ENCODE data around the gene ARSI. TPM values are rescaled to one million over a fixed set of nuclear protein-coding genes. Genes with fewer than 3 reads are reported as not detected.

The ARSI gene
- not detected for polyA plus RNA-seq (2012; ENCODE audit: insufficient read depth, insufficient read length)

GRCh38 chr5:150302301-150303069, at the start of gene ARSI:
Gene ARSI (minus strand): TSS chr5:150302905. CDS start chr5:150302373, 532 bp downstream.
- no peak within 1 kb of the TSS for H3K4me3 ChIP-seq (ENCODE audit: low read length)
- no peak for DNase-seq (ENCODE audit: low read depth, low spot score)

- no peak for DNase-seq (ENCODE audit: low read depth, low spot score)
These were observed 48.0 kb upstream of the ARSI start for GRCh38 chr5:150350524-150351344.

GRCh38 chr5:150349681-150350275, 47.1 kb upstream of the ARSI start:
- H3K4me3 ChIP-seq (ENCODE audit: low read length): no peak overlapping the region
- DNase-seq (ENCODE audit: low read depth, low spot score): no peak

More at GRCh38 chr5:150350524-150351344, 48.0 kb upstream of the ARSI start:
- H3K4me3 ChIP-seq (ENCODE audit: low read length): no peak overlapping the region

- H3K4me3 ChIP-seq (ENCODE audit: low read length): no peak overlapping the region
- no peak for DNase-seq (ENCODE audit: low read depth, low spot score)
These were observed 44.7 kb upstream of the ARSI start for GRCh38 chr5:150347451-150347850.

GRCh38 chr5:150347003-150347402, 44.3 kb upstream of the ARSI start:
- H3K4me3 ChIP-seq (ENCODE audit: low read length): no peak overlapping the region
- no peak for DNase-seq (ENCODE audit: low read depth, low spot score)

GRCh38 chr5:150346592-150346991, 43.9 kb upstream of the ARSI start:
- no peak for DNase-seq (ENCODE audit: low read depth, low spot score)
- no peak overlapping the region for H3K4me3 ChIP-seq (ENCODE audit: low read length)

GRCh38 chr5:150345716-150346115, 43.0 kb upstream of the ARSI start:
- no peak for DNase-seq (ENCODE audit: low read depth, low spot score)
- H3K4me3 ChIP-seq (ENCODE audit: low read length): no peak overlapping the region

- no peak for DNase-seq (ENCODE audit: low read depth, low spot score)
- no peak overlapping the region for H3K4me3 ChIP-seq (ENCODE audit: low read length)
These were observed 41.4 kb upstream of the ARSI start for GRCh38 chr5:150343994-150344631.

GRCh38 chr5:150342583-150342982, 39.9 kb upstream of the ARSI start:
- no peak overlapping the region for H3K4me3 ChIP-seq (ENCODE audit: low read length)
- no peak for DNase-seq (ENCODE audit: low read depth, low spot score)

- no peak overlapping the region for H3K4me3 ChIP-seq (ENCODE audit: low read length)
- DNase-seq (ENCODE audit: low read depth, low spot score): no peak
These were observed 39.3 kb upstream of the ARSI start for GRCh38 chr5:150341989-150342388.

GRCh38 chr5:150341331-150341730, 38.6 kb upstream of the ARSI start:
- DNase-seq (ENCODE audit: low read depth, low spot score): no peak
- no peak overlapping the region for H3K4me3 ChIP-seq (ENCODE audit: low read length)

GRCh38 chr5:150340614-150341255, 38.0 kb upstream of the ARSI start:
- DNase-seq (ENCODE audit: low read depth, low spot score): no peak
- H3K4me3 ChIP-seq (ENCODE audit: low read length): no peak overlapping the region

- no peak for DNase-seq (ENCODE audit: low read depth, low spot score)
- H3K4me3 ChIP-seq (ENCODE audit: low read length): no peak overlapping the region
These were observed 37.1 kb upstream of the ARSI start for GRCh38 chr5:150339841-150340240.

GRCh38 chr5:150339165-150339564, 36.5 kb upstream of the ARSI start:
- no peak for DNase-seq (ENCODE audit: low read depth, low spot score)

GRCh38 chr5:150338546-150338945, 35.8 kb upstream of the ARSI start:
- DNase-seq (ENCODE audit: low read depth, low spot score): no peak
- H3K4me3 ChIP-seq (ENCODE audit: low read length): no peak overlapping the region

More at GRCh38 chr5:150339165-150339564, 36.5 kb upstream of the ARSI start:
- no peak overlapping the region for H3K4me3 ChIP-seq (ENCODE audit: low read length)

GRCh38 chr5:150335778-150336177, 33.1 kb upstream of the ARSI start:
- no peak overlapping the region for H3K4me3 ChIP-seq (ENCODE audit: low read length)
- no peak for DNase-seq (ENCODE audit: low read depth, low spot score)

GRCh38 chr5:150333400-150333799, 30.7 kb upstream of the ARSI start:
- DNase-seq (ENCODE audit: low read depth, low spot score): no peak
- no peak overlapping the region for H3K4me3 ChIP-seq (ENCODE audit: low read length)

- H3K4me3 ChIP-seq (ENCODE audit: low read length): no peak overlapping the region
- DNase-seq (ENCODE audit: low read depth, low spot score): peak; percentile 57
These were observed 27.5 kb upstream of the ARSI start for GRCh38 chr5:150329881-150330876.
